HG03095 (cell line): ENCODE data around the gene DICER1.

ENCODE experiments used
- ATAC-seq: cut with Tn5 transposase; IDR thresholded peaks from one replicate; pipeline ENCODE4 v1.9.1; 2021; ENCODE audit warnings: moderate library complexity; ENCODE audit not compliant: unreplicated experiment

The DICER1 gene

GRCh38 chr14:95062946-95063345 lies 94.4 kb downstream of the DICER1 start:
- no peak for ATAC-seq

- ATAC-seq: no peak
Observed at GRCh38 chr14:95062220-95062619, 95.1 kb downstream of the DICER1 start.

GRCh38 chr14:95061317-95062093 lies 95.8 kb downstream of the DICER1 start:
- no peak for ATAC-seq

GRCh38 chr14:95059126-95059525 lies 98.2 kb downstream of the DICER1 start:
- no peak for ATAC-seq

- ATAC-seq: no peak
Observed at GRCh38 chr14:95058491-95058890, 98.8 kb downstream of the DICER1 start.

- no peak for ATAC-seq
Observed at GRCh38 chr14:95057851-95058250, 99.5 kb downstream of the DICER1 start.

GRCh38 chr14:95057147-95057546 lies 100.2 kb downstream of the DICER1 start:
- no peak for ATAC-seq

- no peak for ATAC-seq
Observed at GRCh38 chr14:95056476-95056875, 100.9 kb downstream of the DICER1 start.

GRCh38 chr14:95055318-95055717 lies 102.0 kb downstream of the DICER1 start:
- ATAC-seq: no peak

- ATAC-seq: no peak
Observed at GRCh38 chr14:95054346-95055280, 102.7 kb downstream of the DICER1 start.

- ATAC-seq: no peak
Observed at GRCh38 chr14:95052016-95052585, 105.2 kb downstream of the DICER1 start.

- no peak for ATAC-seq
Observed at GRCh38 chr14:95049952-95050351, 107.4 kb downstream of the DICER1 start.

- no peak for ATAC-seq
Observed at GRCh38 chr14:95048771-95049312, 108.5 kb downstream of the DICER1 start.

- no peak for ATAC-seq
Observed at GRCh38 chr14:95047754-95048153, 109.6 kb downstream of the DICER1 start.

- ATAC-seq: no peak
Observed at GRCh38 chr14:95046711-95047681, 110.3 kb downstream of the DICER1 start.

- ATAC-seq: no peak
Observed at GRCh38 chr14:95045836-95046430, 111.4 kb downstream of the DICER1 start.

GRCh38 chr14:95045106-95045701 lies 112.1 kb downstream of the DICER1 start:
- ATAC-seq: no peak

GRCh38 chr14:95044463-95045105 lies 112.7 kb downstream of the DICER1 start:
- no peak for ATAC-seq
